SJSA1 (cell line): ENCODE results near the gene IDI1. TPM values are rescaled to one million over a fixed set of nuclear protein-coding genes. Genes with fewer than 3 reads are reported as not detected.

ENCODE experiments used
- DNase-seq, 2 experiments: peaks; one replicate each; pipeline ENCODE4 v3.0.0-alpha.2; 2015 to 2020; ENCODE audit warnings: low spot score in 2 of 2, low read depth in 1 of 2
- H3K27ac ChIP-seq: fragments of 250-450 bp; sonication (Bioruptor Pico); 2 replicates; pipeline ENCODE4 v1.5.1; 2020; ENCODE audit warnings: mild to moderate bottlenecking, moderate library complexity
- H3K27me3 ChIP-seq: fragments of 250-450 bp; sonication (Bioruptor Pico); replicated peaks from 2 replicates; pipeline ENCODE4 v1.5.1; 2020; ENCODE audit warnings: mild to moderate bottlenecking, moderate library complexity
- H3K36me3 ChIP-seq: fragments of 250-450 bp; sonication (Bioruptor Pico); 2 replicates; pipeline ENCODE4 v1.5.1; 2020; ENCODE audit warnings: mild to moderate bottlenecking
- H3K4me1 ChIP-seq: fragments of 250-450 bp; sonication (Bioruptor Pico); replicated peaks from 2 replicates; pipeline ENCODE4 v1.6.1; 2021; ENCODE audit warnings: mild to moderate bottlenecking
- H3K4me3 ChIP-seq: fragments of 250-450 bp; sonication (Bioruptor Pico); 2 replicates; pipeline ENCODE4 v1.5.1; 2020; ENCODE audit warnings: mild to moderate bottlenecking
- H3K9me3 ChIP-seq: fragments of 250-450 bp; sonication (Bioruptor Pico); replicated peaks from 2 replicates; pipeline ENCODE4 v1.5.1; 2020; ENCODE audit warnings: mild to moderate bottlenecking
- total RNA-seq: library from RNA; depleted of rRNA; stranded (reverse); fragments of >200 nt; shearing (Covaris generic); gene quantifications from 2 replicates; pipeline ENCODE4 v1.2.3, GENCODE V29; 2014

IDI1 gene
- total RNA-seq, 1 experiment from 2014 or later: 88.4 TPM

- DNase-seq: no peak
- H3K4me1 ChIP-seq: no peaks in the 10 kb centered on the region
- H3K27me3 ChIP-seq: no peaks in the 10 kb centered on the region
- peaks cover 36% of the 10 kb centered on the region for H3K36me3 ChIP-seq
- H3K27ac ChIP-seq: no peak overlapping the region
- no peak overlapping the region for H3K4me3 ChIP-seq
- H3K9me3 ChIP-seq: no peaks in the 10 kb centered on the region; the same call in 1 of the 2 replicates
Observed at GRCh38 chr10:1037098-1037497, 11.8 kb downstream of the IDI1 start.

- Histone ChIP-seq H3K36me3 (peaks cover 29% of the 10 kb centered on the region), H3K27me3 (no peaks in the 10 kb centered on the region), H3K4me1 (no peaks in the 10 kb centered on the region), H3K9me3 (no peaks in the 10 kb centered on the region; the same call in 1 of the 2 replicates), H3K27ac (no peak overlapping the region), H3K4me3 (no peak overlapping the region)
- DNase-seq: no peak
Observed at GRCh38 chr10:1036341-1036791, 12.6 kb downstream of the IDI1 start.

- Histone ChIP-seq H3K4me3 (no peak overlapping the region), H3K27ac (no peak overlapping the region), H3K27me3 (no peaks in the 10 kb centered on the region), H3K4me1 (no peaks in the 10 kb centered on the region), H3K9me3 (no peaks in the 10 kb centered on the region; the same call in 1 of the 2 replicates), H3K36me3 (peaks cover 17% of the 10 kb centered on the region)
- DNase-seq: no peak
Observed at GRCh38 chr10:1035201-1035600, 13.7 kb downstream of the IDI1 start.

GRCh38 chr10:1034758-1035157, 14.2 kb downstream of the IDI1 start:
- no peak overlapping the region for H3K4me3 ChIP-seq
- H3K9me3 ChIP-seq: no peaks in the 10 kb centered on the region; the same call in 1 of the 2 replicates
- no peak for DNase-seq
- no peak overlapping the region for H3K27ac ChIP-seq
- H3K36me3 ChIP-seq: peaks cover 13% of the 10 kb centered on the region
- no peaks in the 10 kb centered on the region for H3K27me3 ChIP-seq
- no peaks in the 10 kb centered on the region for H3K4me1 ChIP-seq

GRCh38 chr10:1033601-1034000, 15.3 kb downstream of the IDI1 start:
- Histone ChIP-seq H3K4me3 (no peak overlapping the region), H3K4me1 (no peaks in the 10 kb centered on the region), H3K27ac (no peak overlapping the region), H3K9me3 (no peaks in the 10 kb centered on the region; the same call in 1 of the 2 replicates), H3K27me3 (no peaks in the 10 kb centered on the region), H3K36me3 (peaks cover 7% of the 10 kb centered on the region)
- DNase-seq: no peak

- no peaks in the 10 kb centered on the region for H3K27me3 ChIP-seq
- no peak overlapping the region for H3K27ac ChIP-seq
- DNase-seq: no peak
- no peak overlapping the region for H3K4me3 ChIP-seq
- no peaks in the 10 kb centered on the region for H3K9me3 ChIP-seq
- no peaks in the 10 kb centered on the region for H3K4me1 ChIP-seq
- no peaks in the 10 kb centered on the region for H3K36me3 ChIP-seq
Observed at GRCh38 chr10:1029838-1030237, 19.1 kb downstream of the IDI1 start.

GRCh38 chr10:1026578-1026977, 22.3 kb downstream of the IDI1 start:
- no peak overlapping the region for H3K27ac ChIP-seq
- no peak for DNase-seq
- H3K4me1 ChIP-seq: no peaks in the 10 kb centered on the region
- no peaks in the 10 kb centered on the region for H3K36me3 ChIP-seq
- H3K9me3 ChIP-seq: no peaks in the 10 kb centered on the region
- H3K27me3 ChIP-seq: no peaks in the 10 kb centered on the region
- no peak overlapping the region for H3K4me3 ChIP-seq

GRCh38 chr10:1025683-1026082, 23.2 kb downstream of the IDI1 start, which contains the start of gene IDI2:
TSS of gene IDI2 (minus strand) at chr10:1025859. CDS start at chr10:1024723, 1,136 bp downstream.
- Histone ChIP-seq H3K4me3 (no peak within 1 kb of the TSS), H3K27me3 (no peaks in the 10 kb centered on the region), H3K9me3 (no peaks in the 10 kb centered on the region), H3K36me3 (no peaks in the 10 kb centered on the region; the same call in 1 of the 2 replicates), H3K4me1 (no peaks in the 10 kb centered on the region), H3K27ac (no peak within 1 kb of the TSS)
- no peak for DNase-seq

- Histone ChIP-seq H3K4me1 (no peaks in the 10 kb centered on the region), H3K36me3 (peaks cover 15% of the 10 kb centered on the region), H3K9me3 (no peaks in the 10 kb centered on the region), H3K4me3 (no peak overlapping the region), H3K27me3 (no peaks in the 10 kb centered on the region), H3K27ac (no peak overlapping the region)
- no peak for DNase-seq
Observed at GRCh38 chr10:1024103-1024502, 24.8 kb downstream of the IDI1 start.

- no peak for DNase-seq
- Histone ChIP-seq H3K4me1 (no peaks in the 10 kb centered on the region), H3K27me3 (no peaks in the 10 kb centered on the region), H3K27ac (no peak overlapping the region), H3K4me3 (no peak overlapping the region), H3K9me3 (no peaks in the 10 kb centered on the region), H3K36me3 (peaks cover 32% of the 10 kb centered on the region)
Observed at GRCh38 chr10:1022413-1022812, 26.5 kb downstream of the IDI1 start.

GRCh38 chr10:1020958-1021357, 28.0 kb downstream of the IDI1 start:
- Histone ChIP-seq H3K4me1 (no peaks in the 10 kb centered on the region), H3K4me3 (no peak overlapping the region), H3K27me3 (no peaks in the 10 kb centered on the region), H3K36me3 (peaks cover 45% of the 10 kb centered on the region), H3K27ac (no peak overlapping the region), H3K9me3 (no peaks in the 10 kb centered on the region)
- no peak for DNase-seq

- H3K4me1 ChIP-seq: no peaks in the 10 kb centered on the region
- peaks cover 49% of the 10 kb centered on the region for H3K36me3 ChIP-seq
- no peaks in the 10 kb centered on the region for H3K27me3 ChIP-seq
- DNase-seq: no peak
- H3K27ac ChIP-seq: no peak overlapping the region
- no peaks in the 10 kb centered on the region for H3K9me3 ChIP-seq
- H3K4me3 ChIP-seq: no peak overlapping the region
Observed at GRCh38 chr10:1020460-1020859, 28.5 kb downstream of the IDI1 start.

GRCh38 chr10:1019362-1019761, 29.6 kb downstream of the IDI1 start:
- DNase-seq: no peak
- H3K4me3 ChIP-seq: no peak overlapping the region
- peaks cover 57% of the 10 kb centered on the region for H3K36me3 ChIP-seq

GRCh38 chr10:1015688-1016087, 33.2 kb downstream of the IDI1 start:
- no peak for DNase-seq
- no peak overlapping the region for H3K4me3 ChIP-seq
- no peak overlapping the region for H3K27ac ChIP-seq
- H3K9me3 ChIP-seq: no peaks in the 10 kb centered on the region
- H3K36me3 ChIP-seq: peaks cover 90% of the 10 kb centered on the region
- H3K4me1 ChIP-seq: no peaks in the 10 kb centered on the region
- H3K27me3 ChIP-seq: no peaks in the 10 kb centered on the region

More at GRCh38 chr10:1019362-1019761, 29.6 kb downstream of the IDI1 start:
- Histone ChIP-seq H3K4me1 (no peaks in the 10 kb centered on the region), H3K27me3 (no peaks in the 10 kb centered on the region), H3K27ac (no peak overlapping the region), H3K9me3 (no peaks in the 10 kb centered on the region)

GRCh38 chr10:1011696-1012095, 37.2 kb downstream of the IDI1 start:
- no peaks in the 10 kb centered on the region for H3K9me3 ChIP-seq
- no peak for DNase-seq
- H3K4me1 ChIP-seq: no peaks in the 10 kb centered on the region
- H3K27ac ChIP-seq: no peak overlapping the region
- no peaks in the 10 kb centered on the region for H3K27me3 ChIP-seq
- peaks cover 86% of the 10 kb centered on the region for H3K36me3 ChIP-seq
- no peak overlapping the region for H3K4me3 ChIP-seq
